PC-3 (cell line): Measurements from ENCODE around the gene BSDC1.

Experiments
- CTCF ChIP-seq: fragments of 300-600 bp; sonication (generic); conservative IDR thresholded peaks from 2 replicates; pipeline ENCODE4 v1.5.1; 2017; ENCODE audit warnings: antibody characterized with exemption, low read depth, mild to moderate bottlenecking, low read length
- EZH2 ChIP-seq: fragments of 300-600 bp; sonication (generic); IDR thresholded peaks from one replicate; pipeline ENCODE4 v1.6.1; 2017; ENCODE audit warnings: antibody characterized with exemption, mild to moderate bottlenecking, low read length; ENCODE audit not compliant: unreplicated experiment

DNA sequence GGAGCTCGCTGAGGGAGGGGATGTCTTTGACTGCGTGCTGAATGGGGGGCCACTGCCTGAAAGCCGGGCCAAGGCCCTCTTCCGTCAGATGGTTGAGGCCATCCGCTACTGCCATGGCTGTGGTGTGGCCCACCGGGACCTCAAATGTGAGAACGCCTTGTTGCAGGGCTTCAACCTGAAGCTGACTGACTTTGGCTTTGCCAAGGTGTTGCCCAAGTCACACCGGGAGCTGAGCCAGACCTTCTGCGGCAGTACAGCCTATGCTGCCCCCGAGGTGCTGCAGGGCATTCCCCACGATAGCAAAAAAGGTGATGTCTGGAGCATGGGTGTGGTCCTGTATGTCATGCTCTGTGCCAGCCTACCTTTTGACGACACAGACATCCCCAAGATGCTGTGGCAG, 30.5 kb downstream of the BSDC1 start:
- TF ChIP-seq CTCF (no peak), EZH2 (no peak)
